ENCODE data around the gene COPG1. TPM values are rescaled to one million over a fixed set of nuclear protein-coding genes. Genes with fewer than 3 reads are reported as not detected.

COPG1 gene, protein sequence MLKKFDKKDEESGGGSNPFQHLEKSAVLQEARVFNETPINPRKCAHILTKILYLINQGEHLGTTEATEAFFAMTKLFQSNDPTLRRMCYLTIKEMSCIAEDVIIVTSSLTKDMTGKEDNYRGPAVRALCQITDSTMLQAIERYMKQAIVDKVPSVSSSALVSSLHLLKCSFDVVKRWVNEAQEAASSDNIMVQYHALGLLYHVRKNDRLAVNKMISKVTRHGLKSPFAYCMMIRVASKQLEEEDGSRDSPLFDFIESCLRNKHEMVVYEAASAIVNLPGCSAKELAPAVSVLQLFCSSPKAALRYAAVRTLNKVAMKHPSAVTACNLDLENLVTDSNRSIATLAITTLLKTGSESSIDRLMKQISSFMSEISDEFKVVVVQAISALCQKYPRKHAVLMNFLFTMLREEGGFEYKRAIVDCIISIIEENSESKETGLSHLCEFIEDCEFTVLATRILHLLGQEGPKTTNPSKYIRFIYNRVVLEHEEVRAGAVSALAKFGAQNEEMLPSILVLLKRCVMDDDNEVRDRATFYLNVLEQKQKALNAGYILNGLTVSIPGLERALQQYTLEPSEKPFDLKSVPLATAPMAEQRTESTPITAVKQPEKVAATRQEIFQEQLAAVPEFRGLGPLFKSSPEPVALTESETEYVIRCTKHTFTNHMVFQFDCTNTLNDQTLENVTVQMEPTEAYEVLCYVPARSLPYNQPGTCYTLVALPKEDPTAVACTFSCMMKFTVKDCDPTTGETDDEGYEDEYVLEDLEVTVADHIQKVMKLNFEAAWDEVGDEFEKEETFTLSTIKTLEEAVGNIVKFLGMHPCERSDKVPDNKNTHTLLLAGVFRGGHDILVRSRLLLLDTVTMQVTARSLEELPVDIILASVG
- total RNA-seq (100 to 1,000 TPM in 4 of 10 donors, 10 to 100 TPM in 6; 79.5 to 113 (median 96.1) TPM), polyA plus RNA-seq (100 to 1,000 TPM in 1 of 2 donors, 10 to 100 TPM in 1; 63.7 to 154 TPM)
- long read RNA-seq, donor 1, transcript COPG1-201 (24 exons, 3,078 nt): major isoform, 168 of 205 reads
- long read RNA-seq, donor 1, partial matches to known transcripts: 19 of 205 reads
- long read RNA-seq, donor 1, other reads (novel, unspliced or antisense): 18 of 205 reads
- long read RNA-seq, donor 2, transcript COPG1-201 (24 exons, 3,078 nt): major isoform, 215 of 270 reads
- long read RNA-seq, donor 2, partial matches to known transcripts: 34 of 270 reads
- long read RNA-seq, donor 2, other reads (novel, unspliced or antisense): 21 of 270 reads
- long read RNA-seq, donor 3, transcript COPG1-201 (24 exons, 3,078 nt): major isoform, 217 of 340 reads
- long read RNA-seq, donor 3, partial matches to known transcripts: 92 of 340 reads
- long read RNA-seq, donor 3, other reads (novel, unspliced or antisense): 31 of 340 reads

DNA sequence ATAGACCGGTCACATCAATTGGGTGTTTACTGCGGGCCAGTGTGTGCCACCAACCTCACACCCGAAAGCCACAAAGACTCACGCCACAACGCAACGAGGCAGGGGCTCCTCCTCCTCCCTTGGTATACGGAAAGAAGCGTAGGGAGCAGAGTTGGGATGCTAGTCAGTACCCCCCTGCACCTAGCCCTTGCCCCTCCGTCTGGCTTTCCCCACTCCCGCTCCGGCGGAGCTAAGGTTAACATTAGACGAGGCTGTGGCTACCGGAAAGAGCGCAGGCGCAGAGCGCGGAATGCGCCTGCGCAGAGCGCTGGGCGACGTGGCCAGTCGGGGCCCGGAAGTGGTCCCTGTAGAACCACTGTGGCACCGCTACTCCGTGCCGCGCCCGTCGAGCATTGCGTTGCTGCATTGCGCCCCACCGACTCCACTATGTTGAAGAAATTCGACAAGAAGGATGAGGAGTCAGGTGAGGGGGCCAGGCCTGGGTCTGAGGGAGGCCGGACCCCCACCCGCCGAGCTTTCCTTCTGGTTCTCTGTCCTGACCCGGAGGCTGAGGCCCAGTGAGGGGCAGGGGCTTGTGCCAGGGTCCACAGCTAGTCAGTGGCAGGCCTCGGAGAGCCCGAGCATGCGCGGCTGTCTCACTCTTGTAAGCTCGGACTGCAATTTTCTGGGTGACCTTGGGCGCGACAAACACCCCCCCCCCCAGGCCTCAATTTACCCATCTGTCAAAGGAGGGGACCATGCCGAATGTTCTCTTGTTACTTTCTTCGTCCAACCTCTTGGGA, at the start of gene COPG1:
COPG1 (plus strand) TSS at position 323 of the 782 bp plus-strand sequence; CDS start at position 427, 104 bp downstream.
- Histone ChIP-seq H3K4me3 (peak within 1 kb of the TSS; percentile 80 to 100 (median 98)), H3K27me3 (no peaks in the 10 kb centered on the region), H3K9me3 (no peaks in the 10 kb centered on the region), H3K36me3 (peaks cover 0 to 41% (median 21%) of the 10 kb centered on the region in 9 donors), H3K27ac (peak within 1 kb of the TSS; percentile 49 to 99 (median 90)), H3K4me1 (peaks cover 8 to 58% (median 44%) of the 10 kb centered on the region in 9 donors)
- ATAC-seq: peak; percentile 92 to 97 (median 96)
- peak; percentile 83 to 90 for DNase-seq
- intact Hi-C loops (cut with DNase I): loop anchor here (5.0 to 10.0 kb wide), 7 partner anchors 65 to 277 kb away; partner anchors contain the start of gene CNBP (in 7 of the 10)
- TF ChIP-seq, protein P1, sequence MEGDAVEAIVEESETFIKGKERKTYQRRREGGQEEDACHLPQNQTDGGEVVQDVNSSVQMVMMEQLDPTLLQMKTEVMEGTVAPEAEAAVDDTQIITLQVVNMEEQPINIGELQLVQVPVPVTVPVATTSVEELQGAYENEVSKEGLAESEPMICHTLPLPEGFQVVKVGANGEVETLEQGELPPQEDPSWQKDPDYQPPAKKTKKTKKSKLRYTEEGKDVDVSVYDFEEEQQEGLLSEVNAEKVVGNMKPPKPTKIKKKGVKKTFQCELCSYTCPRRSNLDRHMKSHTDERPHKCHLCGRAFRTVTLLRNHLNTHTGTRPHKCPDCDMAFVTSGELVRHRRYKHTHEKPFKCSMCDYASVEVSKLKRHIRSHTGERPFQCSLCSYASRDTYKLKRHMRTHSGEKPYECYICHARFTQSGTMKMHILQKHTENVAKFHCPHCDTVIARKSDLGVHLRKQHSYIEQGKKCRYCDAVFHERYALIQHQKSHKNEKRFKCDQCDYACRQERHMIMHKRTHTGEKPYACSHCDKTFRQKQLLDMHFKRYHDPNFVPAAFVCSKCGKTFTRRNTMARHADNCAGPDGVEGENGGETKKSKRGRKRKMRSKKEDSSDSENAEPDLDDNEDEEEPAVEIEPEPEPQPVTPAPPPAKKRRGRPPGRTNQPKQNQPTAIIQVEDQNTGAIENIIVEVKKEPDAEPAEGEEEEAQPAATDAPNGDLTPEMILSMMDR (IDR thresholded peaks at IDR 0.05): no peak
- 0% methylated on average over 48 of the region's 48 CpGs for WGBS, 2 donors

DNA sequence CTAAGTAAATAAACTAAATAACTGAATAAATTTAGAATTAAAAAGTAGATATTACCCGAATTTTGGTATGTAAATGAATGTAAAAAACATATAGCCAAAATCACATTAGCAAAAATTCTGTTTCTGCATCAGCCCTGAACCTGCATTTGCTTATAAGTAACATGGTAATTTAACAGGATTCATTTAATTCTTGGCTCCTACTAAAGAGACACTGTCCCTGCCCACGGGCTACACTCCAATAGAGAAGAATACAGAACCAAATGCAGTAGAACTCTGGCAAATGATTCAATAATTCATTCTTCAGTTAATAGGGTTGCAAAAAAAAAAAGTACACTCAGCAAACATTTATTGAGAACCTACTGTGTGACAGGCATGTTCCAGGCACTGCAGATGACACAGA, 44.9 kb upstream of the COPG1 start:
- WGBS, 2 donors: 82 to 83% methylated on average over 2 of the region's 2 CpGs
- TF ChIP-seq, protein P1 (IDR thresholded peaks at IDR 0.05): no peak
- Histone ChIP-seq H3K9me3 (no peaks in the 10 kb centered on the region), H3K27me3 (no peaks in the 10 kb centered on the region), H3K27ac (no peak overlapping the region), H3K4me1 (peaks cover 0 to 8% (median under 1%) of the 10 kb centered on the region in 9 donors), H3K36me3 (no peaks in the 10 kb centered on the region), H3K4me3 (no peak overlapping the region)
- intact Hi-C loops (cut with DNase I): no loop called here
- no peak for ATAC-seq
- no peak for DNase-seq

DNA sequence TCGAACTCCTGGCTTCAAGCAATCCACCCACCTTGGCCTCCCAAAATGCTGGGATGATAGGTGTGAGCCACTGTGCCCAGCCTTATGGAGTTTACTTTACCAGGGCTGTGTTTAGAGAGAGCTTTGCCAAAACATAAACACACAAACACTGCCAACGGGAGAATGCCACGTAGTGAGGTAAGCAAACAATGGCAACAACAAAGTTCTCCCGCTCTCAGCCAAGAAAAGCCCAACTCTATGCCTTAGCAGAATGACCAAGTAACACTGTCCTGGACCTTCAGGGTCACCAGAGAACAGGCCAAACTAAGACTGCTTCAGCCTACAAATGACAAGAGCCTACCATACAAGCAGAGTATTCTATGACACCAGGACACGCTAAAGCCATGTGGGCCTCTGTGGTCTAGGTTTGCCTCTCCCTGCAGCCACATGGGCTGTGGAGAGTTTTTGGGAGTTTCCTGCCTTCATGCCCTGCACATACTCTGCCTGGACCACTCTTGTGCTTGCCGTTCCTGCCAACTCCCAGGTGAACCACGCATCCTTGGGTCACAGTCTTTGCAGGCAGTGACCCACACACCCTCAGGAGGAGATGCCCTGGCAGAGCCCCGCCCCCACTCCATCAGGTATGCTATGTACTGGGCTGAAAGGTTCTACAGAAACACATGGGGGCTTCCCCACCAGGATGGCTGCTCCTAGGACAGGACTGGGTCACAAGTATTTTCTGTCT, 44.1 kb upstream of the COPG1 start:
- peak in 3 of 8 donors; percentile 10 to 48 (median 19) for ATAC-seq
- Histone ChIP-seq H3K36me3 (no peaks in the 10 kb centered on the region), H3K9me3 (no peaks in the 10 kb centered on the region), H3K27ac (no peak overlapping the region), H3K27me3 (no peaks in the 10 kb centered on the region), H3K4me3 (no peak overlapping the region), H3K4me1 (peaks cover 0 to 8% (median 0%) of the 10 kb centered on the region in 9 donors)
- TF ChIP-seq, protein P1 (IDR thresholded peaks at IDR 0.05): no peak
- DNase-seq: no peak
- intact Hi-C loops (cut with DNase I): no loop called here
- 85 to 89% methylated on average over 8 of the region's 8 CpGs for WGBS, 2 donors
